Adrenal gland (tissue), 12 donors: ENCODE data around the gene FAM229A. TPM values are rescaled to one million over a fixed set of nuclear protein-coding genes. Genes with fewer than 3 reads are reported as not detected.

Experiments used
- DNase-seq, 7 donors: peaks; one replicate each; pipeline ENCODE4 v3.0.0-alpha.2; 2019 to 2020
- H3K27ac ChIP-seq, 5 donors: fragments of 200-600 bp; sonication (generic) in 4 of 5; 1 replicate in 3 of 5; 2 replicates in 2 of 5; pipeline versions ENCODE4 v1.5.1 to v1.8.0; 2016 to 2020; ENCODE audit warnings: mild to moderate bottlenecking in 1 of 5
- H3K27me3 ChIP-seq: fragments of 200-600 bp; 2 replicates; pipeline ENCODE4 v1.8.0; 2021
- H3K36me3 ChIP-seq, 2 donors: fragments of 200-600 bp; replicated peaks in 1 of 2; 1 replicate in 1 of 2; 2 replicates in 1 of 2; pipeline versions ENCODE4 v1.5.1 to v1.8.0; 2018 to 2022
- H3K4me1 ChIP-seq, 2 donors: fragments of 200-600 bp; replicated peaks in 1 of 2; 1 replicate in 1 of 2; 2 replicates in 1 of 2; pipeline versions ENCODE4 v1.5.1 to v1.8.0; 2018 to 2021
- H3K4me3 ChIP-seq, 4 donors: fragments of 200-600 bp; sonication (generic) in 3 of 4; one replicate each; pipeline ENCODE4 v1.5.1; 2016 to 2018
- H3K9me3 ChIP-seq, 3 donors: fragments of 200-600 bp; sonication (generic) in 1 of 3; replicated peaks in 1 of 3; 1 replicate in 2 of 3; 2 replicates in 1 of 3; pipeline versions ENCODE4 v1.5.1 to v1.8.0; 2016 to 2021
- POLR2A ChIP-seq, 2 donors: fragments of 450-650 bp; IDR thresholded peaks; one replicate each; pipeline ENCODE4 v1.6.1; 2017; ENCODE audit warnings: antibody characterized with exemption in 2 of 2, mild to moderate bottlenecking in 2 of 2, moderate library complexity in 1 of 2
- WGBS, 4 donors: extraction: QIAGEN DNeasy Blood & Tissue Kit in 2 of 4; methylation state at CpG; one replicate each; pipeline versions ENCODE4 v1.1.5 to v1.1.7; 2013 to 2017; 5-methylcytosine and 5-hydroxymethylcytosine counted together
- intact Hi-C, 2 donors: fragments of 100-400 bp; cut with DNase I; formaldehyde crosslinking; loops; one replicate each; pipeline versions ENCODE4 v1.14.1 to v1.15.0; 2022 to 2023
- polyA plus RNA-seq, 3 donors: library from polyadenylated mRNA; stranded (reverse); fragments of 200-250 nt in 2 of 3; fragments of 350-450 nt in 1 of 3; fragmentation: Illumina TruSeq in 1 of 3; extraction: RNeasy Lipid Tissue Mini Kit (QIAGEN cat#74804) in 1 of 3; gene quantifications; one replicate each; pipeline ENCODE4 v1.2.3, GENCODE V29; 2013 to 2014
- total RNA-seq, 9 donors: library from RNA; depleted of rRNA in 4 of 9; stranded (reverse); fragments of >200 nt in 4 of 9; fragments of 120-200 nt in 1 of 9; fragmentation: NEBNext Ultra II Directional in 1 of 9; extraction: Animal tissue kit (Norgen Biotek cat#: 25700) in 1 of 9; gene quantifications; one replicate each; pipeline versions ENCODE4 v1.1.0 to v1.2.4, GENCODE V29; 2013 to 2023
- TF ChIP-seq, protein P1 (sequence below), 6 experiments: fragments of 450-650 bp in 4 of 6; fragments of 200-600 bp in 2 of 6; sonication (generic) in 1 of 6; IDR thresholded peaks; 1 replicate in 5 of 6; 2 replicates in 1 of 6; pipeline versions ENCODE4 v1.5.1 to v1.8.0; 2016 to 2021; ENCODE audit warnings: antibody characterized with exemption in 6 of 6, mild to moderate bottlenecking in 2 of 6, moderate library complexity in 1 of 6
- donor health status: healthy with polysubstance abuse.
- donor health status: Bipolar disorder and iron deficiency.
- donor health status: DM: yes; HTN: yes; CAD: no.
- donor health status: DM: no; HTN: no; CAD: no.
- donor health status: DM: no; HTN: no; CAD: no.
- donor health status: DM: yes; HTN: yes; CAD: no.

FAM229A gene
- total and polyA plus RNA-seq, 12 donors = 1.3 to 110 (median 7.0) TPM

DNA sequence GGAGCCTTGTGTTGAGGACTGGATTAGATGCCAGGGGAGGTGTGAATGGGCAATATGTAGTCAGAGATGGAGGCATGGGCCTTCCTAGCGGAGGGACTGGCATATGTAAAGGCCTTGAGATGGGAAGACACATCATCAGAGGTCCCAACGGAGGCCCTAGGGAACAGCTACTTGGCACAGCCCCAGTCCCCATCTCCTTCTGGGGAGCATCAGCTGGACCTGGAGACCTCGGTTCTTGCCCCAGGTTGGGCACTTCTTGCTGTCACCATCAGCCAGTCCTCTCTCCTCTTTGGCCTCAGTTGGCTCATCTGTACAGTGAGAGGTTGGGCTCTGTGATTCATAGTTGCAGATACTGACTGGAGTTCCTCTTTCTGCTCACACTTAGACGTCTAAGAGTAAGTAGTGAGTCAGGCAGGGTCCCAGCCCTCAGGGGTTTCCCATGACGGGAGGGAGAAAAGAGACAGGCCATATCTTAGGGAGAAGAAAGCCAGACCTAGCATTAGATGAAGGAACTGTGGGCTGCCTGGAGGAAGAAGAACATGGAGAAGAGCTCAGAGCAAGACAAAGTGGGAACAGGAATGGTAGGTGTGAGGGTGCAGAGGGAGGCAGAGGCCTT is 22.8 kb downstream of the FAM229A start:
- no peaks in the 10 kb centered on the region for H3K9me3 ChIP-seq
- peaks cover 6 to 21% of the 10 kb centered on the region in 2 donors for H3K4me1 ChIP-seq
- H3K4me3 ChIP-seq = no peak overlapping the region
- no peaks in the 10 kb centered on the region for H3K27me3 ChIP-seq
- no peaks in the 10 kb centered on the region for H3K36me3 ChIP-seq
- no peak overlapping the region for H3K27ac ChIP-seq
- intact Hi-C loops = no loop called here
- WGBS, 4 donors = 70 to 74% (median 72%) methylated on average over 4 to 5 of the region's 5 CpGs
- no peak for TF ChIP-seq POLR2A (IDR thresholded peaks at IDR 0.05)
- TF ChIP-seq, protein P1, sequence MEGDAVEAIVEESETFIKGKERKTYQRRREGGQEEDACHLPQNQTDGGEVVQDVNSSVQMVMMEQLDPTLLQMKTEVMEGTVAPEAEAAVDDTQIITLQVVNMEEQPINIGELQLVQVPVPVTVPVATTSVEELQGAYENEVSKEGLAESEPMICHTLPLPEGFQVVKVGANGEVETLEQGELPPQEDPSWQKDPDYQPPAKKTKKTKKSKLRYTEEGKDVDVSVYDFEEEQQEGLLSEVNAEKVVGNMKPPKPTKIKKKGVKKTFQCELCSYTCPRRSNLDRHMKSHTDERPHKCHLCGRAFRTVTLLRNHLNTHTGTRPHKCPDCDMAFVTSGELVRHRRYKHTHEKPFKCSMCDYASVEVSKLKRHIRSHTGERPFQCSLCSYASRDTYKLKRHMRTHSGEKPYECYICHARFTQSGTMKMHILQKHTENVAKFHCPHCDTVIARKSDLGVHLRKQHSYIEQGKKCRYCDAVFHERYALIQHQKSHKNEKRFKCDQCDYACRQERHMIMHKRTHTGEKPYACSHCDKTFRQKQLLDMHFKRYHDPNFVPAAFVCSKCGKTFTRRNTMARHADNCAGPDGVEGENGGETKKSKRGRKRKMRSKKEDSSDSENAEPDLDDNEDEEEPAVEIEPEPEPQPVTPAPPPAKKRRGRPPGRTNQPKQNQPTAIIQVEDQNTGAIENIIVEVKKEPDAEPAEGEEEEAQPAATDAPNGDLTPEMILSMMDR (IDR thresholded peaks at IDR 0.05) = no peak
- DNase-seq = no peak

DNA sequence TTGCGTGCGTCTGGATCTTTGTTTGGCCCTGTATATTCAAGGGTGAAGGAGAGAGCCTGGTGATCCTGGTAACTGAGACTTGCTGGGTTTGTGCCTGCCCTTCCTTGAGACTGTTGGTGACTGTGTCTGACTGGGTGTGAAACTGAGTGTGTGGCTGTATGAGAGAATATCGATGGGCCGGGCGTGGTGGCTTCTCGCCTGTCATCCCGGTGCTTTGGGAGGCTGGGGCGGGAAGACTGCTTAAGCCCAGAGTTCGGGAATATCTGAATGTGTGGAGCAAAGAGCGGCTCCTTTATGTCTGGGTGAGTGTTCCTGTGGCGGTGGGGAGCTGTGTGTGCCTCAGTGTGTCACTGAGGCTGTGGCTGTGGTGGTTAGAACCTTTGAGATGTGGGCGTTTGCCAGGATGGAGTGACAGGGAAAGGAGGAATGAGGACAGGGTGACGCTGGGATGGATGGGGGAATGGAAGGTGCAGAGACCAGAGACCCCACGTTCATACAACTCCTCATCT is 23.6 kb downstream of the FAM229A start:
- H3K4me3 ChIP-seq = no peak overlapping the region
- intact Hi-C loops = no loop called here
- DNase-seq = no peak
- H3K9me3 ChIP-seq = no peaks in the 10 kb centered on the region
- H3K4me1 ChIP-seq = peaks cover 6 to 27% of the 10 kb centered on the region in 2 donors
- H3K27me3 ChIP-seq = no peaks in the 10 kb centered on the region
- H3K27ac ChIP-seq = no peak overlapping the region
- WGBS, 4 donors = 83 to 91% (median 90%) methylated on average over 13 to 14 of the region's 14 CpGs
- peaks cover 0 to 4% of the 10 kb centered on the region in 2 donors for H3K36me3 ChIP-seq
- TF ChIP-seq, protein P1 (IDR thresholded peaks at IDR 0.05) = no peak
- TF ChIP-seq POLR2A (IDR thresholded peaks at IDR 0.05) = no peak

DNA sequence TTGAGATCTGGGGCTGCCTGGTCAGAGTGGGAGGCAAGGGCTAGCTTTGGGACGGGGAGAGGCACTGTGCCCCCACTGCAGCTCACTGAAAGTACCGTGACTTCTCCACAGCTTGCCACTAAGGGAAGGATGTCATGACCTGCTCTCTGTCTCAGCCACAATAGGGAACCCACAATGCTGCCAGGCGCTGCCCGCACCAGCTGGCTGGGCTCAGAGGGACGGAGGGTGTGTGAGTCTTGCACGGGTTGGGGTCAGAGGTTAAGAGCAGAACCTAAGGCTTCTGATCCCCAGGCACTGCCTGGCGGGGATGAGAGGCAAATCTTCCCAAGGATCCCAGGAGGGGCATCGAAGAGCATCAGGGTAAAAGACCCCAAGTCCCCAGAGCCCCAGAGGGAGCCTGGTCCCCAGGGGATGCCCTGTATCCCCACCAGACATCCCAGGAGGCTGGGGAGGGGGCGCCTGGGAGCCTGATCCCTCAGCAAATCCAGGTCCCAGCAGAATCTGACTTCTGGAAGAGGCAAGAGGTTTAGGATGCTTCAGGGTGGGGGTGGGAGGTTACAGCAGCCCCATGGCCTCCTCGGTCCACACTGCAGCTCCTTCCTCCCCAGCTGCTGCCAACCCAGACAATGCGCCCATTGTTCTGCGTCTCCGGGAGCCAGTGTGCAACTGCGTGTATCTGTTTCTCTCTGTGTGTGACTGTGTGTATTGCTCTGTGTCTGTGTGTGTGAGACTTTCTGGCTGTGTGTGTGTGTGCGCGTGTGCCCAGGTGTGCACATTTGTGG is 24.2 kb downstream of the FAM229A start:
- TF ChIP-seq, protein P1 (IDR thresholded peaks at IDR 0.05) = no peak
- TF ChIP-seq POLR2A (IDR thresholded peaks at IDR 0.05) = no peak
- Histone ChIP-seq H3K4me3 (no peak overlapping the region), H3K27me3 (no peaks in the 10 kb centered on the region), H3K9me3 (no peaks in the 10 kb centered on the region), H3K36me3 (peaks cover 0 to 9% of the 10 kb centered on the region in 2 donors), H3K27ac (no peak overlapping the region), H3K4me1 (peaks cover 6 to 27% of the 10 kb centered on the region in 2 donors)
- intact Hi-C loops = no loop called here
- 67 to 77% (median 72%) methylated on average over 4 to 16 of the region's 16 CpGs for WGBS, 4 donors
- no peak for DNase-seq

DNA sequence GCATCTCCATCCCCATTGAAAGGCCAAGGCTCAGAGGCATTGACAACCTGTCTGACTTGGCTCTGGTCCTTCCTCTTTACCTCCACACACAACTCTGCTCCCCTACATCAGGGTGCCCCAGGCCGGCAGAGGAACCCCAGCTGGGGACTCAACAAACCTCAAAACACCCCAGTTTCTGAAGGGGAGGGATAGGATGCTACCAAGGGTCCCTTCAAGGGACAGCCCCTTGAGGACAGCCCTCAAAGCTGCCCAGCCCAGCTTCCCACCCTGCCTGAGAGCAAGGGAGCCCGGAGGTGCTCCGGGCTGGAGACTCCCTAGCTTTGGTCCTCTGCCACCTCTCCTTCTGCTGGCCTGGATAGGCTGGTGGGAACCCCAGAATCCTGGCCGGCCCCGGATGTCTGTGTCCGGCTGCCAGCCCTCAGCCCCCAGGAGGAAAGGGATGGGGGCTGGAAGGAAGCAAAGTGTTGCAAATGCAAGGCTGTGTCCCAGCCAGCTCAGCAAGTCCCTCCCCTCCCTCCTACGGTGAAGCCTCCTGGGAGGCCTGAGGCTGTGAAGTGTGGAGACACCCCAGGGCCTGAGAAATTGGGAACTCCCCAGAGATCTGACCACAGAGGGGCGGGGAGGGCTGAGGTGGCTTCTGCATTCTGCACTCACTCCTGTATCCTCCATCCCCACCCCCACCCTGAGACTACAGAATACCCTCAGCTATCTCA is 25.2 kb downstream of the FAM229A start:
- Histone ChIP-seq H3K27me3 (no peaks in the 10 kb centered on the region), H3K9me3 (no peaks in the 10 kb centered on the region), H3K36me3 (peaks cover 0 to 18% of the 10 kb centered on the region in 2 donors), H3K4me3 (no peak overlapping the region), H3K4me1 (peaks cover 6 to 27% of the 10 kb centered on the region in 2 donors), H3K27ac (peak overlapping the region in 1 of 5 donors; percentile 81)
- TF ChIP-seq, protein P1 (IDR thresholded peaks at IDR 0.05) = no peak
- TF ChIP-seq POLR2A (IDR thresholded peaks at IDR 0.05) = no peak
- intact Hi-C loops = no loop called here
- no peak for DNase-seq
- 64 to 78% (median 70%) methylated on average over 2 to 8 of the region's 8 CpGs for WGBS, 4 donors
